Spleen (tissue), 11 donors: ENCODE results near the gene MOB2. TPM values are rescaled to one million over a fixed set of nuclear protein-coding genes. Genes with fewer than 3 reads are reported as not detected.

Experiments used
- DNase-seq: peaks from one replicate; pipeline ENCODE4 v3.0.0-alpha.2; 2020
- H3K27ac ChIP-seq, 8 donors: fragments of 200-600 bp; sonication (generic) in 7 of 8; 1 replicate in 4 of 8; 2 replicates in 4 of 8; pipeline versions ENCODE4 v1.5.0 to v1.8.0; 2016 to 2021; ENCODE audit warnings: inconsistent platforms in 4 of 8, mild to moderate bottlenecking in 4 of 8, moderate library complexity in 1 of 8
- H3K27me3 ChIP-seq, 7 donors: fragments of 200-600 bp; sonication (generic) in 6 of 7; replicated peaks in 1 of 7; 1 replicate in 4 of 7; 2 replicates in 3 of 7; pipeline versions ENCODE4 v1.5.0 to v1.8.0; 2016 to 2021; ENCODE audit warnings: inconsistent platforms in 3 of 7, mild to moderate bottlenecking in 1 of 7
- H3K36me3 ChIP-seq, 6 donors: fragments of 200-600 bp; sonication (generic) in 5 of 6; 1 replicate in 4 of 6; 2 replicates in 2 of 6; pipeline versions ENCODE4 v1.5.0 to v1.8.0; 2016 to 2021; ENCODE audit warnings: inconsistent platforms in 2 of 6
- H3K4me1 ChIP-seq, 6 donors: fragments of 200-600 bp; sonication (generic) in 5 of 6; 1 replicate in 3 of 6; 2 replicates in 3 of 6; pipeline versions ENCODE4 v1.5.0 to v1.8.0; 2016 to 2021; ENCODE audit warnings: inconsistent platforms in 3 of 6
- H3K4me3 ChIP-seq, 8 donors: fragments of 200-600 bp; sonication (generic) in 7 of 8; 1 replicate in 4 of 8; 2 replicates in 4 of 8; pipeline versions ENCODE4 v1.5.0 to v1.8.0; 2016 to 2021; ENCODE audit warnings: inconsistent platforms in 4 of 8, mild to moderate bottlenecking in 4 of 8, moderate library complexity in 2 of 8
- H3K9me3 ChIP-seq, 8 donors: fragments of 200-600 bp; sonication (generic) in 7 of 8; 1 replicate in 4 of 8; 2 replicates in 4 of 8; pipeline versions ENCODE4 v1.5.0 to v1.8.0; 2016 to 2021; ENCODE audit warnings: inconsistent platforms in 4 of 8
- CTCF ChIP-seq, 11 experiments: fragments of 200-600 bp in 7 of 11; fragments of 450-650 bp in 4 of 11; sonication (generic) in 4 of 11; IDR thresholded peaks in 8 of 11; conservative IDR thresholded peaks in 3 of 11; 1 replicate in 7 of 11; 2 replicates in 4 of 11; pipeline versions ENCODE4 v1.4.0 to v1.8.0; 2016 to 2021; ENCODE audit warnings: antibody characterized with exemption in 11 of 11, inconsistent platforms in 4 of 11, mild to moderate bottlenecking in 1 of 11
- POLR2A ChIP-seq, 3 donors: fragments of 450-650 bp; IDR thresholded peaks; one replicate each; pipeline ENCODE4 v1.5.1; 2017; ENCODE audit warnings: antibody characterized with exemption in 3 of 3, mild to moderate bottlenecking in 1 of 3
- POLR2AphosphoS5 ChIP-seq, 3 donors: sonication (generic); formaldehyde crosslinking; IDR thresholded peaks; one replicate each; pipeline ENCODE4 v1.5.1; 2017; ENCODE audit warnings: antibody characterized with exemption in 3 of 3
- WGBS, 5 donors: extraction: QIAGEN DNeasy Blood & Tissue Kit in 3 of 5; methylation state at CpG; one replicate each; pipeline versions ENCODE4 v1.1.5 to v1.1.7; 2013 to 2018; 5-methylcytosine and 5-hydroxymethylcytosine counted together
- intact Hi-C: fragments of 100-400 bp; cut with DNase I; formaldehyde crosslinking; loops from one replicate; pipeline ENCODE4 v1.15.0; 2023; ENCODE audit warnings: low total_unique reads
- polyA plus RNA-seq, 3 donors: library from polyadenylated mRNA; stranded (reverse); fragments of 200-250 nt; gene quantifications; one replicate each; pipeline ENCODE4 v1.2.1, GENCODE V29; 2013
- total RNA-seq, 7 donors: library from RNA; depleted of rRNA in 3 of 7; stranded (reverse); fragments of >200 nt in 3 of 7; fragmentation: NEBNext Ultra II Directional in 4 of 7; extraction: Animal tissue kit (Norgen Biotek cat#: 25700) in 4 of 7; gene quantifications; one replicate each; pipeline versions ENCODE4 v1.1.0 to v1.2.1, GENCODE V29; 2016 to 2021
- donor health status: healthy with polysubstance abuse.
- donor health status: DM: no; HTN: no; CAD: no; lungs with moderate emphysema.
- donor health status: DM: no; HTN: no; CAD: no.
- donor health status: Bipolar disorder and iron deficiency.
- donor health status: healthy.
- donor health status: DM: no; HTN: no; CAD: no.
- donor health status: DM: yes; HTN: yes; CAD: no.

Gene MOB2
- total and polyA plus RNA-seq, 10 donors, result 28.1 to 51.5 (median 41.5) TPM

- Histone ChIP-seq H3K27ac (no peak overlapping the region), H3K9me3 (peaks cover 0 to 14% (median 0%) of the 10 kb centered on the region in 8 donors), H3K4me3 (no peak overlapping the region), H3K36me3 (peaks cover 0 to 82% (median 32%) of the 10 kb centered on the region in 6 donors), H3K27me3 (no peaks in the 10 kb centered on the region), H3K4me1 (peaks cover 0 to 15% (median 0%) of the 10 kb centered on the region in 6 donors)
- TF ChIP-seq POLR2A (IDR thresholded peaks at IDR 0.05), result no peak
- peak in 1 of 3 donors; percentile 5 for TF ChIP-seq POLR2AphosphoS5 (IDR thresholded peaks at IDR 0.05)
- TF ChIP-seq CTCF (IDR thresholded peaks at IDR 0.05 in 8 of 11, conservative IDR thresholded peaks at IDR 0.05 in 3 of 11), result no peak
- no peak for DNase-seq
- 90 to 93% (median 93%) methylated on average over 16 of the region's 16 CpGs for WGBS, 5 donors
- intact Hi-C loops, result no loop called here
Observed at GRCh38 chr11:1466784-1467183, 19.8 kb downstream of the MOB2 start.

GRCh38 chr11:1463056-1463455 lies 23.5 kb downstream of the MOB2 start:
- Histone ChIP-seq H3K36me3 (peaks cover 0 to 45% (median 0%) of the 10 kb centered on the region in 6 donors), H3K27ac (no peak overlapping the region), H3K4me1 (peaks cover 4 to 40% (median 15%) of the 10 kb centered on the region in 6 donors), H3K4me3 (no peak overlapping the region), H3K9me3 (peaks cover 0 to 14% (median 0%) of the 10 kb centered on the region in 8 donors), H3K27me3 (no peaks in the 10 kb centered on the region)
- peak in 2 of 3 donors; percentile 16 for TF ChIP-seq POLR2AphosphoS5 (IDR thresholded peaks at IDR 0.05)
- TF ChIP-seq POLR2A (IDR thresholded peaks at IDR 0.05), result no peak
- intact Hi-C loops, result no loop called here
- 81 to 100% (median 97%) methylated on average over 1 to 16 of the region's 16 CpGs for WGBS, 5 donors
- no peak for DNase-seq

- no peak overlapping the region for H3K27ac ChIP-seq
- peaks cover 4 to 41% (median 17%) of the 10 kb centered on the region in 6 donors for H3K4me1 ChIP-seq
- H3K36me3 ChIP-seq, result peaks cover 0 to 41% (median 0%) of the 10 kb centered on the region in 6 donors
- H3K9me3 ChIP-seq, result peaks cover 0 to 14% (median 0%) of the 10 kb centered on the region in 8 donors
- no peak for TF ChIP-seq POLR2A (IDR thresholded peaks at IDR 0.05)
- peak in 1 of 3 donors; percentile 13 for TF ChIP-seq POLR2AphosphoS5 (IDR thresholded peaks at IDR 0.05)
- 73 to 88% (median 83%) methylated on average over 7 to 13 of the region's 13 CpGs for WGBS, 5 donors
- no peaks in the 10 kb centered on the region for H3K27me3 ChIP-seq
- intact Hi-C loops, result no loop called here
- no peak for DNase-seq
- no peak overlapping the region for H3K4me3 ChIP-seq
Observed at GRCh38 chr11:1462698-1462975, 23.9 kb downstream of the MOB2 start.

DNA sequence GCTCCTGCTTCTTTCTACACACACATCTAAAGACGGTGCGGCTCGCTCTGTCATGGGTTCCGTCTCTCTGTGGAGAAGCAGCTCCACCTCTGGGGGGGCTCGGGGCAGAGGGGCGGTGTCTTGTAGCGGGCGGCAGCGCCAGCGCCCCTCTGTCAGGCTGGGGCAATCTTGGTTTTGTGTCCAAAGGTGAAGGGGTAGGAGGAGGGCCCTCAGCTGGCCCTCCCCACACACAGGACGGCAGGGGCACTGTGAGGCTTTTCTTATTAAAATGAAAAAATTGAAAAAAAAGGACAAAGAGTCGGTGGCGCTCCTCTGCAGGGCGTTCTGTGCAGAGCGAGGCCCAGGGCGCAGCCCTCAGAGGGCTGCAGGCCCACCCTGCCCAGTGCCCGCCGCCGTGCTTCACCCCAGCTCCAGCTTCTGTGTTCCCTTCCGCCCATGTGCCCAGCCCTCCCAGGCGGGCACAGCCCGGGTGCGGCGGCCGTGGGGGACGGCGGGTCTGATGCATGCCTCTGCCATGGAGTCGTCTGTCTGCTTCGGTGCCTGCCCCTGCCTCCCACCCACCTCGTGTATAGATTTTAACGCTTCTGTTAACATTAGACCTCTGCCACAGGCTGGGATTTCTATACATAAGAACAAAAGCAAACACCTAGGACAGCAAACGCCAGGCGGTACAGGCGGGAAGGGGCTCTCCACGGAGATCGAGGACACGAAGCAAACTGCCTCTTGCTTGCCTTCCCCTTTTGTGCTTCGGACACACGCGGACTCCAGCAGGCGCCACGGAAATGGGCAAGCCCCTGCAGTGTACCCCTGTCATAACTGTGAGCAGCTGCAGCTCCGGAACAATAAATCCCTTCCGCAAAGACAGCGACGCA lies 24.5 kb downstream of the MOB2 start:
- Histone ChIP-seq H3K9me3 (peaks cover 0 to 14% (median 0%) of the 10 kb centered on the region in 8 donors), H3K27me3 (no peaks in the 10 kb centered on the region), H3K27ac (peak overlapping the region in 2 of 8 donors; percentile 81 to 82), H3K4me1 (peaks cover 4 to 36% (median 17%) of the 10 kb centered on the region in 6 donors), H3K4me3 (no peak overlapping the region), H3K36me3 (peaks cover 0 to 35% (median 0%) of the 10 kb centered on the region in 6 donors)
- intact Hi-C loops, result no loop called here
- no peak for TF ChIP-seq POLR2A (IDR thresholded peaks at IDR 0.05)
- WGBS, 5 donors, result 91 to 94% (median 93%) methylated on average over 46 of the region's 46 CpGs
- no peak for DNase-seq

GRCh38 chr11:1460986-1461825 lies 25.4 kb downstream of the MOB2 start:
- H3K27me3 ChIP-seq, result no peaks in the 10 kb centered on the region
- DNase-seq, result no peak
- H3K36me3 ChIP-seq, result peaks cover 0 to 27% (median 0%) of the 10 kb centered on the region in 6 donors
- H3K9me3 ChIP-seq, result peaks cover 0 to 14% (median 0%) of the 10 kb centered on the region in 8 donors
- intact Hi-C loops, result no loop called here
- TF ChIP-seq POLR2AphosphoS5 (IDR thresholded peaks at IDR 0.05) (peak in 2 of 3 donors; percentile 60 to 69), CTCF (IDR thresholded peaks at IDR 0.05 in 8 of 11, conservative IDR thresholded peaks at IDR 0.05 in 3 of 11) (no peak), POLR2A (IDR thresholded peaks at IDR 0.05) (no peak)
- peaks cover 4 to 44% (median 20%) of the 10 kb centered on the region in 6 donors for H3K4me1 ChIP-seq
- H3K4me3 ChIP-seq, result peak overlapping the region in 2 of 8 donors; percentile 4 to 17
- peak overlapping the region in 7 of 8 donors; percentile 65 to 82 (median 69) for H3K27ac ChIP-seq
- whole genome bisulfite sequencing, 5 donors, result 80 to 86% (median 82%) methylated on average over 43 to 50 of the region's 50 CpGs
